HG03457 (cell line): ENCODE data around the gene OSMR.

ENCODE experiments used
- ATAC-seq: cut with Tn5 transposase; IDR thresholded peaks from one replicate; pipeline ENCODE4 v1.9.1; 2021; ENCODE audit warnings: moderate number of reproducible peaks; ENCODE audit not compliant: unreplicated experiment

The OSMR gene

GRCh38 chr5:38845526-38846378 lies at the start of gene OSMR:
Gene OSMR, plus strand, starts transcription at chr5:38846012. Its CDS starts 23,033 bp downstream, at chr5:38869045.
- no peak for ATAC-seq

GRCh38 chr5:38796742-38797108 lies 49.1 kb upstream of the OSMR start:
- no peak for ATAC-seq

GRCh38 chr5:38797838-38798237 lies 48.0 kb upstream of the OSMR start:
- ATAC-seq: no peak

GRCh38 chr5:38799556-38800377 lies 46.0 kb upstream of the OSMR start:
- ATAC-seq: no peak

- no peak for ATAC-seq
Observed at GRCh38 chr5:38800515-38800914, 45.3 kb upstream of the OSMR start.

- ATAC-seq: no peak
Observed at GRCh38 chr5:38802125-38802524, 43.7 kb upstream of the OSMR start.

GRCh38 chr5:38803246-38803645 lies 42.6 kb upstream of the OSMR start:
- ATAC-seq: no peak

GRCh38 chr5:38806775-38807258 lies 39.0 kb upstream of the OSMR start:
- no peak for ATAC-seq

- ATAC-seq: no peak
Observed at GRCh38 chr5:38807570-38808483, 38.0 kb upstream of the OSMR start.

- no peak for ATAC-seq
Observed at GRCh38 chr5:38808666-38809343, 37.0 kb upstream of the OSMR start.

GRCh38 chr5:38809388-38810359 lies 36.1 kb upstream of the OSMR start:
- peak; percentile 59 for ATAC-seq

- no peak for ATAC-seq
Observed at GRCh38 chr5:38814879-38815278, 30.9 kb upstream of the OSMR start.

GRCh38 chr5:38816083-38817030 lies 29.5 kb upstream of the OSMR start:
- no peak for ATAC-seq

- ATAC-seq: no peak
Observed at GRCh38 chr5:38821679-38822078, 24.1 kb upstream of the OSMR start.

- no peak for ATAC-seq
Observed at GRCh38 chr5:38823503-38823902, 22.3 kb upstream of the OSMR start.

GRCh38 chr5:38824821-38825220 lies 21.0 kb upstream of the OSMR start:
- ATAC-seq: no peak

GRCh38 chr5:38825494-38825893 lies 20.3 kb upstream of the OSMR start:
- ATAC-seq: no peak

GRCh38 chr5:38827525-38827924 lies 18.3 kb upstream of the OSMR start:
- ATAC-seq: no peak
